BLaER1 treated with 17β-estradiol and CSF1 and Interleukin-3, amounts not matched to agents 10 nM and 100 nM (cell line): ENCODE measurements around the gene MAD1L1.

Experiments used
- H3K27ac ChIP-seq, 11 experiments: shearing (Covaris generic); formaldehyde crosslinking; 2 replicates each; pipeline ENCODE4 v1.8.1; 2022
- H3K27me3 ChIP-seq, 11 experiments: shearing (Covaris generic); formaldehyde crosslinking; 2 replicates each; pipeline ENCODE4 v1.8.1; 2022
- H3K36me3 ChIP-seq, 11 experiments: shearing (Covaris generic); formaldehyde crosslinking; 2 replicates each; pipeline ENCODE4 v1.8.1; 2022
- H3K4me1 ChIP-seq, 10 experiments: shearing (Covaris generic); formaldehyde crosslinking; 2 replicates each; pipeline ENCODE4 v1.8.1; 2022
- H3K4me2 ChIP-seq, 11 experiments: shearing (Covaris generic); formaldehyde crosslinking; 2 replicates each; pipeline ENCODE4 v1.8.1; 2022
- H3K4me3 ChIP-seq, 10 experiments: shearing (Covaris generic); formaldehyde crosslinking; 2 replicates each; pipeline ENCODE4 v1.8.1; 2022
- H3K9ac ChIP-seq, 11 experiments: shearing (Covaris generic); formaldehyde crosslinking; 2 replicates each; pipeline ENCODE4 v1.8.1; 2022
- H3K9me3 ChIP-seq, 11 experiments: shearing (Covaris generic); formaldehyde crosslinking; replicated peaks in 1 of 11; 2 replicates each; pipeline ENCODE4 v1.8.1; 2022
- H4K20me1 ChIP-seq, 11 experiments: shearing (Covaris generic); formaldehyde crosslinking; 2 replicates each; pipeline ENCODE4 v1.8.1; 2022
- Cebpa-rat ChIP-seq, 11 experiments: shearing (Covaris generic); IDR thresholded peaks; 2 replicates each; pipeline ENCODE4 v1.8.1; 2022

The MAD1L1 gene

DNA sequence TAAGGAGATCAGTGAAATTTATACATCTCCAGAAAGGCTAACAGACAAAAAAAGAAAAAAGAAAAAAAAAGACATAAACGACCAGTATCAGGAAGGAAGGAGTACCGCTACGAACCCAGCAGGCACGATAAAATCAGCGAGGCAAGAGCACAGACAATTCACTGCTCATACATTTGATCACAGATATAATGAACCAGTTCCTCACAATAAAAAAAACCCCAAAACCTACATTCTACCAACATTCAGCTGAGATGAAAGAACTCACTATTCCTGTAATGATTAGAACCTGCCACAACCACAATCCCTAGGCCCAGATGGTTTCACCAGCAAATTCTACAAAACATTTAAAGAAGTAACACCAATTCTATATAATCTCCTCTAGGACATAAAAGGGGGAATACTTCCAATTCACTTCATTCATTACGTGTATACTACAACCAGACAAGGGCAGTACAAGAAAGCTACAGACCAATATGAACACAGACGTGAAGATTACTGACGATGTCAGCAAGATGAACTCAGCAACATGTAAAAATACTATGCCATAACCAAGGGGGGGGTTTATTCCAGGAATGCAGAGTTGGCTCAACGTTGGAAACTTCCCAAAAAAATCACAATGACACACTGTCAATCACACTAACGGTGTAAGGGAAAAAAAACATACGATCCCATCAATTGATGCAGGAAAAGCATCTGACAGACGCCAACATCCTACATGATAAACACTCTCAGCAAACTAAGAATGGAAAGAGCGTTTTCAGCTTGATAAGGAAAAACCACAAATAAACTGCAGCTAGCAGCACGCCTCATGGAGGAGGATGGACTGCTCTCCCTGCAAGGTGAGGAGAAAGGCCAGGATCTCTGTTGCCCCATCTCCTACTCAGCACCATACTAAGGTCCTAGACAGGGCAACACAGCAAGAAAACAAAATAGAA, 306.5 kb downstream of the MAD1L1 start:
- H3K9me3 ChIP-seq = no peaks in the 10 kb centered on the region
- TF ChIP-seq Cebpa-rat (IDR thresholded peaks at IDR 0.05) = no peak
- H3K27ac ChIP-seq = peak overlapping the region in 5 of 11 experiments; percentile 50 to 86 (median 84); a peak in 8 of 22 replicates
- peaks cover 0 to 52% (median 5%) of the 10 kb centered on the region in 11 experiments; a peak in 10 of 22 replicates for H3K27me3 ChIP-seq
- H3K4me3 ChIP-seq = peak overlapping the region in 2 of 10 experiments; percentile 18 to 20; a peak in 2 of 20 replicates
- H3K36me3 ChIP-seq = peaks cover 0 to 11% (median 3%) of the 10 kb centered on the region in 11 experiments; a peak in 5 of 22 replicates
- peaks cover 73 to 82% (median 80%) of the 10 kb centered on the region in 10 experiments for H3K4me1 ChIP-seq
- peak overlapping the region in 5 of 11 experiments; percentile 24 to 72 (median 51); a peak in 9 of 22 replicates for H3K9ac ChIP-seq
- H4K20me1 ChIP-seq = peaks cover 51 to 82% (median 78%) of the 10 kb centered on the region in 11 experiments; a peak in 20 of 22 replicates
- H3K4me2 ChIP-seq = peak overlapping the region; percentile 40 to 99 (median 98)

- no peak for TF ChIP-seq Cebpa-rat (IDR thresholded peaks at IDR 0.05)
- peaks cover 58 to 91% (median 87%) of the 10 kb centered on the region in 11 experiments; a peak in 20 of 22 replicates for H4K20me1 ChIP-seq
- H3K4me3 ChIP-seq = peak overlapping the region in 2 of 10 experiments; percentile 18 to 20; a peak in 2 of 20 replicates
- peaks cover 82 to 91% (median 89%) of the 10 kb centered on the region in 10 experiments for H3K4me1 ChIP-seq
- peaks cover 0 to 58% (median 5%) of the 10 kb centered on the region in 11 experiments; a peak in 10 of 22 replicates for H3K27me3 ChIP-seq
- H3K4me2 ChIP-seq = peak overlapping the region; percentile 40 to 99 (median 98); a peak in 21 of 22 replicates
- H3K36me3 ChIP-seq = peaks cover 0 to 8% (median 0%) of the 10 kb centered on the region in 11 experiments; a peak in 1 of 22 replicates
- no peaks in the 10 kb centered on the region for H3K9me3 ChIP-seq
- peak overlapping the region in 4 of 11 experiments; percentile 26 to 72 (median 54); a peak in 7 of 22 replicates for H3K9ac ChIP-seq
- H3K27ac ChIP-seq = peak overlapping the region in 6 of 11 experiments; percentile 50 to 86 (median 82); a peak in 11 of 22 replicates
These were observed 307.4 kb downstream of the MAD1L1 start for GRCh38 chr7:1925349-1925748.

DNA sequence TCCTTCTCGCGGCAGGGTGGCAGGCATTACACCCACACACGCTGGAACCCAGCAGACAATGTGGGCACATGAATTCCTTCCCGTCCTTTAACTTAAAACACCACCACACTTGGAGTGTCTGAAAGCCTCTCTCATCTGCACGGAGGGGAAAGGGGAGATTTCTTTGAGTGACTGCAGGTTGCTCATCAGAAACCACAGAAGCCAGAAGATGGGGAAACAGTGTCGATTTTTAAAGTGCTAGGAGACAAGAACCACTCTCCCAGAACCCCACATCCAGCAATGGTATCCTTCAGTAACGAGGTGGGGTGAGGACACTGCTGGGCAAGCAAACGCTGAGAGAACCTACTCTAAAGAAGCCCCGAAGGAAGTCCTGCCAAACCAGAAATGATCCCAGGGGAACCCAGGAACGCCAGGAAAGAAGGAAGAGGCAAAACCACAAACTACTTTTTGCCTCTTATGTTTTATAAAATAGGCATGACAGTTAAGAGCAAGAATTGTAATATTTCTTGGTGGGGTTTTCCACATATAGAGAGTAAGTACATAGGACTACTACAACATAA, 308.4 kb downstream of the MAD1L1 start:
- Histone ChIP-seq H3K4me2 (peak overlapping the region; percentile 96 to 99 (median 98)), H3K9me3 (no peaks in the 10 kb centered on the region), H4K20me1 (peaks cover 65 to 100% (median 95%) of the 10 kb centered on the region in 11 experiments; a peak in 21 of 22 replicates), H3K27me3 (peaks cover 0 to 56% (median 5%) of the 10 kb centered on the region in 11 experiments; a peak in 10 of 22 replicates), H3K4me3 (peak overlapping the region in 5 of 10 experiments; percentile 1 to 35 (median 17); a peak in 4 of 20 replicates), H3K4me1 (peaks cover 92 to 100% (median 99%) of the 10 kb centered on the region in 10 experiments), H3K36me3 (peaks cover 0 to 8% (median 0%) of the 10 kb centered on the region in 11 experiments; a peak in 1 of 22 replicates), H3K27ac (peak overlapping the region in 8 of 11 experiments; percentile 57 to 86 (median 73); a peak in 16 of 22 replicates), H3K9ac (peak overlapping the region in 8 of 11 experiments; percentile 11 to 77 (median 60); a peak in 14 of 22 replicates)
- TF ChIP-seq Cebpa-rat (IDR thresholded peaks at IDR 0.05) = peak in 8 of 11 experiments; percentile 48 to 99 (median 86); a peak in 15 of 22 replicates

DNA sequence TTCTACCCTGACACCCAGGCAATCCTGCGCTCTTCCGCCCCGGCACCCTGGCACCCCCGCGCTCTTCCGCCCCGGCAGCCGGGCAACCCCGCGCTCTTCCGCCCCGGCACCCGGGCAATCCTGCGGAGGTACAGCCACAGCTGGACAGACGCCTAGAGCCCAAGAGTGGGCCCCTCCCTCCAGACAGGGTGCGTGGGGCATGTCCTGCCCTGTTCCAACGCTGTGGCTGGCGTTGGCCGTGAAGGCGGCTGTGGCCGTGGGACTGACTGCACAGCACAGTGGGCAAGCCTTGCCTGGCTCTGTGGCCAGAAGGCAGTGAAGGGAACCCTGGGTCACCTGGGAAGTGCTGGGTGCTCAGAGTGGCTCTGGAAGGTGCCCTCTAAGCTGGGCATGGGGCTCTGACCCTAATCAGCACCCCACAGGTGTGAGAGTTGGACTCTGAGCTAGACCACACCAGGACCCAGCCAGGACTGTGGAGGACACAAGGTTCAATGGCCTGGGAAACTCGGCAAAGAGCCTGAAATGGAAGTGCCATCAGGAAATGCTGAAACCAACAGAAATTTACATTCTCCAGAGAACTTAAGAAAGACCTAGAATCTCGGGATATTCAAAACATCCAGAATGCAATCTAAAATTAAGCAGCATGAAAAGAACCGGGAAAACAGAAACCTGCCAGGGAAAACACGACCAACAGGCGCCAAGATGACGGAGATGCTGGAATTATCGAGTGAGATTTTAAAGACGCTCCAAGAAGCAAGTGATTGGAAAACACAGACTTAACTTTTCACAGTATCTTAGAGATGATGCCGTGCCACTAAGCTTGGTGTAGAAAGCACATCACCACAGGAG, 309.1 kb downstream of the MAD1L1 start:
- Histone ChIP-seq H3K4me1 (peaks cover 96 to 100% (median 99%) of the 10 kb centered on the region in 10 experiments), H3K9ac (peak overlapping the region in 8 of 11 experiments; percentile 11 to 77 (median 60); a peak in 14 of 22 replicates), H4K20me1 (peaks cover 64 to 100% (median 95%) of the 10 kb centered on the region in 11 experiments; a peak in 21 of 22 replicates), H3K4me2 (peak overlapping the region; percentile 96 to 99 (median 98)), H3K27me3 (peaks cover 0 to 49% (median 5%) of the 10 kb centered on the region in 11 experiments; a peak in 10 of 22 replicates), H3K4me3 (peak overlapping the region in 5 of 10 experiments; percentile 1 to 31 (median 17); a peak in 7 of 20 replicates), H3K9me3 (no peaks in the 10 kb centered on the region), H3K27ac (peak overlapping the region in 8 of 11 experiments; percentile 57 to 86 (median 73); a peak in 16 of 22 replicates), H3K36me3 (peaks cover 0 to 4% (median 0%) of the 10 kb centered on the region in 11 experiments; a peak in 1 of 22 replicates)
- TF ChIP-seq Cebpa-rat (IDR thresholded peaks at IDR 0.05) = no peak

GRCh38 chr7:1922870-1923236, 309.9 kb downstream of the MAD1L1 start:
- H3K27me3 ChIP-seq = peaks cover 0 to 41% (median under 1%) of the 10 kb centered on the region in 11 experiments; a peak in 10 of 22 replicates
- H3K27ac ChIP-seq = peak overlapping the region in 9 of 11 experiments; percentile 18 to 86 (median 66); a peak in 17 of 22 replicates
- TF ChIP-seq Cebpa-rat (IDR thresholded peaks at IDR 0.05) = no peak
- peak overlapping the region in 8 of 11 experiments; percentile 42 to 77 (median 64); a peak in 14 of 22 replicates for H3K9ac ChIP-seq
- peak overlapping the region; percentile 96 to 99 (median 98) for H3K4me2 ChIP-seq
- peaks cover 91 to 100% (median 99%) of the 10 kb centered on the region in 10 experiments for H3K4me1 ChIP-seq
- H3K36me3 ChIP-seq = peaks cover 0 to 7% (median 0%) of the 10 kb centered on the region in 11 experiments; a peak in 1 of 22 replicates
- peak overlapping the region in 4 of 10 experiments; percentile 17 to 60 (median 38); a peak in 6 of 20 replicates for H3K4me3 ChIP-seq
- peaks cover 62 to 100% (median 94%) of the 10 kb centered on the region in 11 experiments; a peak in 21 of 22 replicates for H4K20me1 ChIP-seq
- H3K9me3 ChIP-seq = no peaks in the 10 kb centered on the region

GRCh38 chr7:1922071-1922869, 310.5 kb downstream of the MAD1L1 start:
- Histone ChIP-seq H3K4me3 (peak overlapping the region in 7 of 10 experiments; percentile 0 to 60 (median 32); a peak in 11 of 20 replicates), H3K9ac (peak overlapping the region in 8 of 11 experiments; percentile 43 to 77 (median 66); a peak in 15 of 22 replicates), H3K9me3 (no peaks in the 10 kb centered on the region), H4K20me1 (peaks cover 62 to 100% (median 94%) of the 10 kb centered on the region in 11 experiments; a peak in 21 of 22 replicates), H3K4me2 (peak overlapping the region; percentile 96 to 99 (median 98)), H3K36me3 (peaks cover 0 to 12% (median 0%) of the 10 kb centered on the region in 11 experiments; a peak in 2 of 22 replicates), H3K27ac (peak overlapping the region in 9 of 11 experiments; percentile 18 to 86 (median 68); a peak in 17 of 22 replicates), H3K4me1 (peaks cover 85 to 100% (median 97%) of the 10 kb centered on the region in 10 experiments), H3K27me3 (peaks cover 0 to 36% (median 0%) of the 10 kb centered on the region in 11 experiments; a peak in 8 of 22 replicates)
- peak; percentile 28 to 97 (median 90); a peak in 20 of 22 replicates for TF ChIP-seq Cebpa-rat (IDR thresholded peaks at IDR 0.05)
